HG03460 (cell line): ENCODE measurements around the gene ITK.

Experiments
- ATAC-seq: cut with Tn5 transposase; IDR thresholded peaks from one replicate; pipeline ENCODE4 v1.9.1; 2021; ENCODE audit not compliant: unreplicated experiment

ITK gene

GRCh38 chr5:157245886-157246285 is 65.2 kb downstream of the ITK start:
- no peak for ATAC-seq

GRCh38 chr5:157247267-157247666 is 66.6 kb downstream of the ITK start:
- no peak for ATAC-seq

GRCh38 chr5:157248821-157249470 is 68.3 kb downstream of the ITK start:
- ATAC-seq: no peak

- peak; percentile 94 for ATAC-seq
These were observed 72.2 kb downstream of the ITK start for GRCh38 chr5:157252711-157253465.

- peak; percentile 52 for ATAC-seq
These were observed 72.9 kb downstream of the ITK start for GRCh38 chr5:157253547-157253946.

GRCh38 chr5:157258450-157258849 is 77.8 kb downstream of the ITK start:
- no peak for ATAC-seq

- ATAC-seq: no peak
These were observed 79.1 kb downstream of the ITK start for GRCh38 chr5:157259699-157260098.

- ATAC-seq: no peak
These were observed 83.0 kb downstream of the ITK start for GRCh38 chr5:157263496-157264090.

- peak; percentile 85 for ATAC-seq
These were observed 85.2 kb downstream of the ITK start, which contains the start of gene CYFIP2 for GRCh38 chr5:157265714-157266285. TSS of gene CYFIP2 (plus strand) at chr5:157266123. CDS start at chr5:157285362, 19,239 bp downstream.

- ATAC-seq: peak; percentile 44
These were observed 85.8 kb downstream of the ITK start for GRCh38 chr5:157266286-157267007.

GRCh38 chr5:157267025-157267424 is 86.4 kb downstream of the ITK start:
- no peak for ATAC-seq

- no peak for ATAC-seq
These were observed 87.3 kb downstream of the ITK start for GRCh38 chr5:157267761-157268480.

GRCh38 chr5:157269165-157269671 is 88.6 kb downstream of the ITK start:
- ATAC-seq: no peak

- ATAC-seq: no peak
These were observed 89.2 kb downstream of the ITK start for GRCh38 chr5:157269761-157270272.

GRCh38 chr5:157270771-157271170 is 90.1 kb downstream of the ITK start:
- ATAC-seq: no peak

GRCh38 chr5:157271740-157272271 is 91.2 kb downstream of the ITK start:
- peak; percentile 80 for ATAC-seq

- peak; percentile 51 for ATAC-seq
These were observed 92.5 kb downstream of the ITK start for GRCh38 chr5:157273131-157273556.

- ATAC-seq: no peak
These were observed 94.8 kb downstream of the ITK start for GRCh38 chr5:157275403-157275802.

GRCh38 chr5:157278319-157279037 is 97.8 kb downstream of the ITK start:
- ATAC-seq: no peak
